Osteocyte (in vitro differentiated cells): ENCODE measurements around the gene P2RY10. TPM values are rescaled to one million over a fixed set of nuclear protein-coding genes. Genes with fewer than 3 reads are reported as not detected.

Experiments
- DNase-seq: peaks from one replicate; pipeline ENCODE4 v3.0.0; 2021; ENCODE audit warnings: mixed read lengths; ENCODE audit not compliant: unreplicated experiment; ENCODE audit errors: extremely low spot score
- H3K27ac Mint-ChIP-seq: one replicate; pipeline ENCODE4 v1.8.0; 2021; ENCODE audit warnings: mild to moderate bottlenecking, mixed read lengths; ENCODE audit not compliant: unreplicated experiment
- H3K27me3 Mint-ChIP-seq: one replicate; pipeline ENCODE4 v1.8.0; 2021; ENCODE audit warnings: mixed read lengths; ENCODE audit not compliant: unreplicated experiment
- H3K36me3 Mint-ChIP-seq: one replicate; pipeline ENCODE4 v1.8.0; 2021; ENCODE audit warnings: mixed read lengths; ENCODE audit not compliant: unreplicated experiment
- H3K4me1 Mint-ChIP-seq: one replicate; pipeline ENCODE4 v1.8.0; 2021; ENCODE audit warnings: mixed read lengths; ENCODE audit not compliant: unreplicated experiment
- H3K4me3 Mint-ChIP-seq: one replicate; pipeline ENCODE4 v1.8.0; 2021; ENCODE audit warnings: mild to moderate bottlenecking, moderate library complexity, mixed read lengths; ENCODE audit not compliant: unreplicated experiment
- H3K9me3 Mint-ChIP-seq: one replicate; pipeline ENCODE4 v1.8.0; 2021; ENCODE audit warnings: mixed read lengths; ENCODE audit not compliant: unreplicated experiment
- CTCF ChIP-seq: fragments of 200-600 bp; sonication (generic); IDR thresholded peaks from 2 replicates; pipeline ENCODE4 v1.5.0; 2021; ENCODE audit warnings: antibody characterized with exemption, mild to moderate bottlenecking, moderate library complexity
- total RNA-seq: library from RNA; stranded (reverse); gene quantifications from 2 replicates; pipeline ENCODE4 v1.2.1, GENCODE V29; 2021

Gene P2RY10
- total RNA-seq, 1 donor from 2014 or later: not detected

- no peak for TF ChIP-seq CTCF
- Mint-ChIP-seq H3K4me1 (no peaks in the 10 kb centered on the region), H3K27me3 (peaks cover 11% of the 10 kb centered on the region), H3K9me3 (peaks cover 9% of the 10 kb centered on the region), H3K4me3 (no peak overlapping the region), H3K27ac (no peak overlapping the region), H3K36me3 (no peaks in the 10 kb centered on the region)
- no peak for DNase-seq
These were observed 12.0 kb downstream of the P2RY10 start for GRCh38 chrX:78957049-78957767.

- Mint-ChIP-seq H3K4me3 (no peak overlapping the region), H3K4me1 (no peaks in the 10 kb centered on the region), H3K36me3 (no peaks in the 10 kb centered on the region), H3K27me3 (peaks cover 11% of the 10 kb centered on the region), H3K27ac (no peak overlapping the region), H3K9me3 (peaks cover 7% of the 10 kb centered on the region)
- no peak for TF ChIP-seq CTCF
- DNase-seq: no peak
These were observed 12.6 kb downstream of the P2RY10 start for GRCh38 chrX:78957768-78958130.

GRCh38 chrX:78958419-78959116 is 13.4 kb downstream of the P2RY10 start:
- H3K4me3 Mint-ChIP-seq: no peak overlapping the region
- H3K27me3 Mint-ChIP-seq: peaks cover 12% of the 10 kb centered on the region
- peaks cover 7% of the 10 kb centered on the region for H3K9me3 Mint-ChIP-seq
- no peaks in the 10 kb centered on the region for H3K4me1 Mint-ChIP-seq
- no peak for DNase-seq
- no peak for TF ChIP-seq CTCF
- H3K27ac Mint-ChIP-seq: no peak overlapping the region
- no peaks in the 10 kb centered on the region for H3K36me3 Mint-ChIP-seq

GRCh38 chrX:78960888-78961287 is 15.7 kb downstream of the P2RY10 start:
- Mint-ChIP-seq H3K9me3 (peaks cover 7% of the 10 kb centered on the region), H3K4me3 (no peak overlapping the region), H3K27me3 (peaks cover 12% of the 10 kb centered on the region), H3K36me3 (no peaks in the 10 kb centered on the region), H3K4me1 (no peaks in the 10 kb centered on the region), H3K27ac (no peak overlapping the region)
- no peak for TF ChIP-seq CTCF
- no peak for DNase-seq

GRCh38 chrX:78964598-78964997 is 19.4 kb downstream of the P2RY10 start:
- no peak overlapping the region for H3K4me3 Mint-ChIP-seq
- peaks cover 18% of the 10 kb centered on the region for H3K9me3 Mint-ChIP-seq
- no peak overlapping the region for H3K27ac Mint-ChIP-seq
- TF ChIP-seq CTCF: no peak
- no peaks in the 10 kb centered on the region for H3K4me1 Mint-ChIP-seq
- DNase-seq: no peak
- peaks cover 4% of the 10 kb centered on the region for H3K27me3 Mint-ChIP-seq
- peaks cover 1% of the 10 kb centered on the region for H3K36me3 Mint-ChIP-seq
